ENCODE measurements around the gene EPHB6.

- TF ChIP-seq CTCF (IDR thresholded peaks at IDR 0.05) (no peak), POLR2A (IDR thresholded peaks at IDR 0.05) (no peak)
Measured at GRCh38 chr7:142832417-142832816, 22.5 kb upstream of the EPHB6 start.
